Central memory CD8-positive, alpha-beta T cell (primary cell): Measurements from ENCODE around the gene CPNE8.

Experiments
- ATAC-seq: fragments of 150-1000 bp; cut with Tn5 transposase; replicated peaks from 2 replicates; pipeline ENCODE4 v1.10.0; 2022; ENCODE audit warnings: mild to moderate bottlenecking, moderate FRiP score, moderate number of reproducible peaks; ENCODE audit not compliant: poor library complexity, severe bottlenecking; ENCODE audit errors: extremely low read depth
- DNase-seq, 2 donors: peaks; one replicate each; pipeline ENCODE4 v3.0.0; 2021; ENCODE audit warnings: low spot score in 2 of 2
- H3K27ac Mint-ChIP-seq: one replicate; pipeline ENCODE4 v1.8.0; 2022; ENCODE audit warnings: low read depth, mild to moderate bottlenecking, moderate library complexity, mixed read lengths
- H3K27me3 Mint-ChIP-seq: one replicate; pipeline ENCODE4 v1.8.0; 2022; ENCODE audit warnings: mixed read lengths
- H3K36me3 Mint-ChIP-seq: one replicate; pipeline ENCODE4 v1.8.0; 2022; ENCODE audit warnings: mild to moderate bottlenecking, moderate library complexity, mixed read lengths; ENCODE audit not compliant: insufficient read depth
- H3K4me1 Mint-ChIP-seq: one replicate; pipeline ENCODE4 v1.8.0; 2022; ENCODE audit warnings: mixed read lengths
- H3K4me3 Mint-ChIP-seq: one replicate; pipeline ENCODE4 v1.8.0; 2022; ENCODE audit warnings: mild to moderate bottlenecking, moderate library complexity, mixed read lengths
- H3K9me3 Mint-ChIP-seq: one replicate; pipeline ENCODE4 v1.8.0; 2022; ENCODE audit warnings: mixed read lengths

The CPNE8 gene

DNA sequence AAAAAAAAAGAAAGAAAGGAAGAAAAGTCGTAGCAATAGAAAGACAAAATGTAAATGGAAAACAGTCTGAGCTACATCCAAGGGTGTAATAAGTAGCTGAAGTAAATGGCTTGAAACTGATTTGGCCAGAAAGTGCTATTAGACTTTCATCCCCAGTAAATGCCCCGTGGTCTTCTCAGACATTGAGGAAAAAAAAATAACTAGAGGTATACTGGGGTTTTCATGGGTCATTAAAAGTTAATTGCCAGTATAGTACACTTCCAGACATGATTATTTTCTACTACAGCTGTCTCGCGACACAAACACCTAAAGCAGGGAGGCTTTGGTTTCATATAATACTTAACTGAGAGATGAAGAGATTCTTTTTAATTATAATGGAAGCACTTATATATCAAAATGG is 271.9 kb downstream of the CPNE8 start:
- ATAC-seq, result no peak
- Mint-ChIP-seq H3K4me3 (no peak overlapping the region), H3K36me3 (no peaks in the 10 kb centered on the region), H3K27ac (no peak overlapping the region), H3K27me3 (no peaks in the 10 kb centered on the region), H3K4me1 (no peaks in the 10 kb centered on the region), H3K9me3 (peaks cover 5% of the 10 kb centered on the region)
- no peak for DNase-seq

DNA sequence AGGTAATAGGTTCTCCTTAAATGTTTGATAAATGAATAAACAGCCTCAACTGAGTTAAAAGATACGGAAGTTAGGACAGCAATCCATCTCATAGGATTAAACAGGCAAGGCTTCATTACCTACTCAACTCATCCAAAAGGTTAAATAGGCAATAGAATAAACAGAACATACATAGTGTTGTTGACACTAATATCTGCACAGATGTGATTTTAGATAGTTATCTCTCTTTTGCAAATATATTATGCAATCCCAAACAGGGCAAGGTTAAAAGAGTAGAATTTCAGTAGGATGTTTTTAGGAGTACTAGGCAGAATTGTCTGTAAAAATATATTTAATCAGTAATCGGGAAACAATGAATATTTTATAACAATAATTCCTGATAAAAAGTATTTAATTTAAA is 276.3 kb downstream of the CPNE8 start:
- DNase-seq (no peak), ATAC-seq (no peak)
- no peaks in the 10 kb centered on the region for H3K4me1 Mint-ChIP-seq
- no peak overlapping the region for H3K27ac Mint-ChIP-seq
- H3K4me3 Mint-ChIP-seq, result no peak overlapping the region
- H3K9me3 Mint-ChIP-seq, result peaks cover 7% of the 10 kb centered on the region
- no peaks in the 10 kb centered on the region for H3K36me3 Mint-ChIP-seq
- no peaks in the 10 kb centered on the region for H3K27me3 Mint-ChIP-seq

DNA sequence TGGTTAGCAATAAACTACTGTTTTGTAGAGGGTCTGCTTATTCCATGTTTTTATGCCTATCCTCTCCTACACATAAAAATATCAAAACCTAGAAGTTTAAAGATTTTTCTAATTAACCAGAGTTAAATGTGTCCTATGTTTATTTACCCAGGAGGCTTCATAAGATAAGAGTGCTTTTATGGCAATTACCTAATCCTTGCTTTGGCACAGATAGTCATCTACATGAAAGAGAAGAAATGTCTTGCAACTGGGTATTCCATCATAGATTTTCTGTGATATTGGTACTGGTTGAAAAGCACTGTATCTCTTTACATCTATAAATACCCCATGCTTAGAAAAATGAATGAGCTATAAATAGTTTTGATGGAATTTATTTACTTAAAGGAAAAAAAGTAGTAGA is 277.1 kb downstream of the CPNE8 start:
- Mint-ChIP-seq H3K36me3 (no peaks in the 10 kb centered on the region), H3K27me3 (no peaks in the 10 kb centered on the region), H3K4me1 (no peaks in the 10 kb centered on the region), H3K27ac (no peak overlapping the region), H3K9me3 (peaks cover 7% of the 10 kb centered on the region), H3K4me3 (no peak overlapping the region)
- ATAC-seq (no peak), DNase-seq (no peak)

DNA sequence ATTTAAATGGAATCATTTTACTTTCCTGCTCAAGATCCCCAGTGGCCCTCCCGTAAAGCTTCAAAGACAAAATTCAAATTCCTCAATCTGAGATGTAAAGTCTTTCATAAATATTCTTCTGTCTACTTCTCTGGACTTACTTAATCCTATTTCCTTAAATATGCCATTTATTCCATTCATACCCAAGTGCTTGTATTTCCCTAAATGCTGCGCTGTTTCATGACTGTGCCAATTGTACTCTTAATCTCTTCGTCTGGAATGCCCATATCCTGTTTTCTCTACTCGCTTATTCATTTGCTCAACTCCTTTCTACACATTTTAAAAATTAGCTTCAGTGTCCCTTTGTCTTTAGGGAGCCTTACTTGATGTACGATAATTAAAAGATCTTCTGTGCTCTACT is 280.1 kb downstream of the CPNE8 start:
- peaks cover 7% of the 10 kb centered on the region for H3K9me3 Mint-ChIP-seq
- H3K36me3 Mint-ChIP-seq, result no peaks in the 10 kb centered on the region
- DNase-seq (no peak), ATAC-seq (no peak)
- no peaks in the 10 kb centered on the region for H3K4me1 Mint-ChIP-seq
- H3K4me3 Mint-ChIP-seq, result no peak overlapping the region
- H3K27ac Mint-ChIP-seq, result no peak overlapping the region
- no peaks in the 10 kb centered on the region for H3K27me3 Mint-ChIP-seq

DNA sequence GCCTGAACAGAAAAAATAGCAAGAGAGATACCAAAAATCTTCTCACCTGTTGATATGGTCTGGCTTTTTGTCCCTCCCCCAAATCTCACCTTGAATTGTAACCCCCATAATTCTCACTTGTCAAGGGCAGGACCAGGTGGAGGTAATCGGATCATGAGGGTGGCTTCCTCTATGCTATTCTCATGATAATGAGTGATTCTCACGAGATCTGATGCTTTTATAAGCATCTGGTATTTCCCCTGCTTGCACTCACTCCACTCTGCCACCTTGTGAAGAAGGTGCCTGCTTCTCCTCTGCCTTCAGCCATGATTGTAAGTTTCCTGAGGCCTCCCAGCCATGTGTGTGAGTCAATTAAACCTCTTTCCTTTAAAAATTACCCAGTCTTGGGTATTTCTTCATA is 291.2 kb downstream of the CPNE8 start:
- peaks cover 7% of the 10 kb centered on the region for H3K9me3 Mint-ChIP-seq
- H3K27ac Mint-ChIP-seq, result no peak overlapping the region
- DNase-seq (no peak), ATAC-seq (no peak)
- H3K36me3 Mint-ChIP-seq, result peaks cover 5% of the 10 kb centered on the region
- no peaks in the 10 kb centered on the region for H3K4me1 Mint-ChIP-seq
- H3K27me3 Mint-ChIP-seq, result peaks cover 8% of the 10 kb centered on the region
- H3K4me3 Mint-ChIP-seq, result no peak overlapping the region

DNA sequence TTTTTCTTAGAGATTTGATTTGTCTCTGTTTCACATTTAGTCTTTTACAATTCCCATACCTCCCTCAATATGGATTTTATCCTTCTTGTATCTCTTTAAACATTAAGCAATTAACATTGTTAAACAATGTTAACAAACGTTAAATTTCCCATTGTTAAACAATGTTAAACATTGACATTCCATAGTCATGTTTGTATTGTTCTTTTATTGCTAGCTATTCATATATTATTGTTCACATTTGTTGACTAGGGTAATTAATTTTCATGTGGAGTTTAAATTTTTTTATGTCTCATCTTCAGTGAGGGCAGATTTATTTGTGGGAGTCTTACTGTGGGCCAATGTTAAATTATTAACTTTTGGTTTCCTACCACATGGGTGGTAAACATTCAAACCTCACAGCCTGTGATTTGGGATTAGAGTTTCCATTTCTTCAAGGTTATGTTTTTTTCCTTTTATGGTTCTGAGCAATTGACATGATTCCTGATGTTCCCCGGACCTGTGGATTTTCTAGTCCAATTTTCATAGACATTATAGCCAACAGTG is 294.5 kb downstream of the CPNE8 start:
- no peaks in the 10 kb centered on the region for H3K4me1 Mint-ChIP-seq
- peaks cover 5% of the 10 kb centered on the region for H3K36me3 Mint-ChIP-seq
- no peak for ATAC-seq
- H3K9me3 Mint-ChIP-seq, result peaks cover 10% of the 10 kb centered on the region
- no peak overlapping the region for H3K4me3 Mint-ChIP-seq
- H3K27me3 Mint-ChIP-seq, result peaks cover 8% of the 10 kb centered on the region
- no peak for DNase-seq
- H3K27ac Mint-ChIP-seq, result no peak overlapping the region

DNA sequence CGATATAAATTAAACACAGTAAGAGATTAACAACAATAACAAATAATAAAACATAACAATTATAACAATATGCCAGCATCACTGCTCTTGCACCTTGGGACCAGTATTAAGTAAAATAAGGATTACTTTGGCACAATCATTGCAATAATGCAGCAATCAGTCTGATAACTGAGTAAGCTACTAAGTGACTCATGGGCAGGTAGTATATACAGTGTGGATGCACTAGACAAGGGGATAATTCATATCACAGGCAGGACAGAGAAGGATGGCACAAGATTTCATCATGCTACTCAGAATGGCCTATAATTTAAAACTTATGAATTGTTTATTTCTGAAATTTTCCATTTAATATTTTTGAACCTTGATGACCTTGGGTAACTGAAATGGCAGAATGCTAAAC is 298.1 kb downstream of the CPNE8 start:
- DNase-seq, result no peak
- Mint-ChIP-seq H3K27me3 (no peaks in the 10 kb centered on the region), H3K9me3 (peaks cover 17% of the 10 kb centered on the region), H3K4me3 (no peak overlapping the region), H3K27ac (no peak overlapping the region), H3K4me1 (no peaks in the 10 kb centered on the region), H3K36me3 (peaks cover 5% of the 10 kb centered on the region)
- ATAC-seq, result no peak
